GM12892 (cell line): ENCODE results near the gene ARHGEF11.

Experiments
- POLR2A ChIP-seq: IDR thresholded peaks from 2 replicates; pipeline ENCODE4 v1.6.1; 2011; ENCODE audit warnings: low read depth, low read length, control low read depth
- TAF1 ChIP-seq: IDR thresholded peaks from 2 replicates; pipeline ENCODE4 v1.6.1; 2011; ENCODE audit warnings: low read depth, mild to moderate bottlenecking, control low read depth, low read length, borderline replicate concordance

DNA sequence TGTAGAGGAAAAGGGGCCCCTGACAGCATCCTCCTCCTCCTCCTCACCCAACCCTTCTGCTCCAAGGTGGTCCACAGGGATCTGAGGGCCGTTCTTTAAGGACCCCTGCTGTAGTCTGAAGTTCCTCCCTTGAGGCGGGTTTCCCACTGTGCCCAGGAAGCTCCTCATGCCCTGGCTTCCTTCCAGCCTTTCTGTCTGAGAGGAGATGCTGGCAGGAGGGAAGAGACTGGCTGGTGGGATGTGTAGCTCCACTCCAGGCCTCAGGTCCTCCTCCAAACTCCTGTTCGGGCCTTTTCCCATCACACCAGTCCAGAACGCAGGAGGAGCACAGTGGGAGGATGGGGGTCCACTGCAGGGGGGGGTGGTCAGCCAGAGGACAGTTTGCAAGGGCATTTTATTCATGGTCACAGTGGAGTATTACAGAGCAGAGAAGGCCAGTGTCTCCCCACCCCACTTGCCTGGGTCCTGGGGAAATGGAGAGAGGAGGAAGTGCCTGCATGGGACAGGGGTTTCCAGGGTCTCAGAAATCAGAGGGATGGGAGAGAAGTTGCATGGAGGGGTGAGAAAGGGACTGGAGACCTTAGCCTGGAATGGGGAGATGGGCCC lies 46.2 kb upstream of the ARHGEF11 start:
- TF ChIP-seq POLR2A (no peak), TAF1 (no peak)
